IMR-90 (cell line): ENCODE measurements around the gene PSKH1.

Source experiments
- BHLHE40 ChIP-seq: fragments of 150-350 bp; IDR thresholded peaks from 2 replicates; pipeline ENCODE4 v1.6.1; 2016; ENCODE audit warnings: mild to moderate bottlenecking, low read depth, low read length
- POLR2A ChIP-seq: IDR thresholded peaks from 2 replicates; pipeline ENCODE4 v1.6.1; 2012; ENCODE audit warnings: mild to moderate bottlenecking, low read depth, low read length
- RAD21 ChIP-seq: IDR thresholded peaks from 2 replicates; pipeline ENCODE4 v1.6.1; 2012; ENCODE audit warnings: low read length, improper control_type of control experiment
- RFX5 ChIP-seq: IDR thresholded peaks from 2 replicates; pipeline ENCODE4 v1.8.0; 2012; ENCODE audit warnings: low read depth, mild to moderate bottlenecking, low read length, moderate library complexity
- SMC3 ChIP-seq: fragments of 150-350 bp; IDR thresholded peaks from 2 replicates; pipeline ENCODE4 v1.6.1; 2016; ENCODE audit warnings: low read depth, mild to moderate bottlenecking, antibody characterized with exemption, low read length, moderate library complexity
- TF ChIP-seq, protein P1 (sequence below): conservative IDR thresholded peaks from 2 replicates; pipeline ENCODE4 v1.5.1; 2012; ENCODE audit warnings: mild to moderate bottlenecking, low read depth, low read length, improper control_type of control experiment

DNA sequence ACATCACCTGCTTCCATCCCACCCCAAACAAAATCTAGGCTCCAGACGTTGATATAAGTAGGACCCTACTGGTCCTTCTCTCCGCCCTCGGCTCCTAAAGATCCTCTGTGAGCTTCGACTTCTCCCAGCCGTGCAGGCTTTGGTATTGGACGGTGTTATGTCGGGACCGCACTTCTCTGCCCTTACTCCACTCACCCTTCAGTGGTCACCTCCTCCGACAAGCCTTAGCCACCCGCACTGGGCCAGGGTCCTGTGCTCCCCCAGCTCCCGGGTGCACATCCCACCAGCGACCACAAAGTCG lies 42.0 kb downstream of the PSKH1 start:
- TF ChIP-seq, protein P1, sequence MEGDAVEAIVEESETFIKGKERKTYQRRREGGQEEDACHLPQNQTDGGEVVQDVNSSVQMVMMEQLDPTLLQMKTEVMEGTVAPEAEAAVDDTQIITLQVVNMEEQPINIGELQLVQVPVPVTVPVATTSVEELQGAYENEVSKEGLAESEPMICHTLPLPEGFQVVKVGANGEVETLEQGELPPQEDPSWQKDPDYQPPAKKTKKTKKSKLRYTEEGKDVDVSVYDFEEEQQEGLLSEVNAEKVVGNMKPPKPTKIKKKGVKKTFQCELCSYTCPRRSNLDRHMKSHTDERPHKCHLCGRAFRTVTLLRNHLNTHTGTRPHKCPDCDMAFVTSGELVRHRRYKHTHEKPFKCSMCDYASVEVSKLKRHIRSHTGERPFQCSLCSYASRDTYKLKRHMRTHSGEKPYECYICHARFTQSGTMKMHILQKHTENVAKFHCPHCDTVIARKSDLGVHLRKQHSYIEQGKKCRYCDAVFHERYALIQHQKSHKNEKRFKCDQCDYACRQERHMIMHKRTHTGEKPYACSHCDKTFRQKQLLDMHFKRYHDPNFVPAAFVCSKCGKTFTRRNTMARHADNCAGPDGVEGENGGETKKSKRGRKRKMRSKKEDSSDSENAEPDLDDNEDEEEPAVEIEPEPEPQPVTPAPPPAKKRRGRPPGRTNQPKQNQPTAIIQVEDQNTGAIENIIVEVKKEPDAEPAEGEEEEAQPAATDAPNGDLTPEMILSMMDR, result no peak
- TF ChIP-seq RAD21 (no peak), BHLHE40 (no peak), RFX5 (no peak), POLR2A (no peak), SMC3 (no peak)
